ENCODE measurements around the gene GRIFIN. TPM values are rescaled to one million over a fixed set of nuclear protein-coding genes. Genes with fewer than 3 reads are reported as not detected.

GRIFIN gene
- total RNA-seq, 2 donors from 2014 or later = not detected

DNA sequence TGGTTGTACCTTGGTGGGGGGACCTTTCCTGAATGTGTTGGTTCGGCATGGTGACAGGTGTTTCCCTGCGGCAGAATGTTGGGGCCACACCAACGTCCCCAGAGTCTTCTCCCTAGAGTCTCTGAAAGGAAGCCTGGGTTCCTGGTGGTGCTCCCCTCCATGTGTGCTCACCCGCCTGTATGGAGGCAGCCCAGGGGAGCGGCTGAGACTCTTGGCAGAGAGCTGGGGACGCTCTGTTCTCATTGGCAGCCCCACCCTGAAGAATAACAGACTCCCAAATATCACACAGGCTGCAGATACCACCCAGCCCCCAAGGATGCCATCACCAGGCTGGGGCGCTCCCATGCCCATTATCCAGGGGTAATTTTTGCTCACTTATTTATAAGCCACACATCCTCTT lies 38.0 kb downstream of the GRIFIN start:
- TF ChIP-seq, protein P1, sequence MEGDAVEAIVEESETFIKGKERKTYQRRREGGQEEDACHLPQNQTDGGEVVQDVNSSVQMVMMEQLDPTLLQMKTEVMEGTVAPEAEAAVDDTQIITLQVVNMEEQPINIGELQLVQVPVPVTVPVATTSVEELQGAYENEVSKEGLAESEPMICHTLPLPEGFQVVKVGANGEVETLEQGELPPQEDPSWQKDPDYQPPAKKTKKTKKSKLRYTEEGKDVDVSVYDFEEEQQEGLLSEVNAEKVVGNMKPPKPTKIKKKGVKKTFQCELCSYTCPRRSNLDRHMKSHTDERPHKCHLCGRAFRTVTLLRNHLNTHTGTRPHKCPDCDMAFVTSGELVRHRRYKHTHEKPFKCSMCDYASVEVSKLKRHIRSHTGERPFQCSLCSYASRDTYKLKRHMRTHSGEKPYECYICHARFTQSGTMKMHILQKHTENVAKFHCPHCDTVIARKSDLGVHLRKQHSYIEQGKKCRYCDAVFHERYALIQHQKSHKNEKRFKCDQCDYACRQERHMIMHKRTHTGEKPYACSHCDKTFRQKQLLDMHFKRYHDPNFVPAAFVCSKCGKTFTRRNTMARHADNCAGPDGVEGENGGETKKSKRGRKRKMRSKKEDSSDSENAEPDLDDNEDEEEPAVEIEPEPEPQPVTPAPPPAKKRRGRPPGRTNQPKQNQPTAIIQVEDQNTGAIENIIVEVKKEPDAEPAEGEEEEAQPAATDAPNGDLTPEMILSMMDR (IDR thresholded peaks at IDR 0.05) = no peak
- H3K27me3 ChIP-seq = no peaks in the 10 kb centered on the region
- no peak overlapping the region for H3K4me3 ChIP-seq
- H3K9me3 ChIP-seq = no peaks in the 10 kb centered on the region
- no peak overlapping the region for H3K27ac ChIP-seq
- no peak for DNase-seq
- H3K36me3 ChIP-seq = no peaks in the 10 kb centered on the region
- intact Hi-C loops (cut with DNase I) = no loop called here
- peak overlapping the region in 1 of 2 donors; percentile 38 for H3K9ac ChIP-seq (ENCODE audit: low read depth in 2 of 2, low read length in 2 of 2)
- H3K4me1 ChIP-seq = no peaks in the 10 kb centered on the region

DNA sequence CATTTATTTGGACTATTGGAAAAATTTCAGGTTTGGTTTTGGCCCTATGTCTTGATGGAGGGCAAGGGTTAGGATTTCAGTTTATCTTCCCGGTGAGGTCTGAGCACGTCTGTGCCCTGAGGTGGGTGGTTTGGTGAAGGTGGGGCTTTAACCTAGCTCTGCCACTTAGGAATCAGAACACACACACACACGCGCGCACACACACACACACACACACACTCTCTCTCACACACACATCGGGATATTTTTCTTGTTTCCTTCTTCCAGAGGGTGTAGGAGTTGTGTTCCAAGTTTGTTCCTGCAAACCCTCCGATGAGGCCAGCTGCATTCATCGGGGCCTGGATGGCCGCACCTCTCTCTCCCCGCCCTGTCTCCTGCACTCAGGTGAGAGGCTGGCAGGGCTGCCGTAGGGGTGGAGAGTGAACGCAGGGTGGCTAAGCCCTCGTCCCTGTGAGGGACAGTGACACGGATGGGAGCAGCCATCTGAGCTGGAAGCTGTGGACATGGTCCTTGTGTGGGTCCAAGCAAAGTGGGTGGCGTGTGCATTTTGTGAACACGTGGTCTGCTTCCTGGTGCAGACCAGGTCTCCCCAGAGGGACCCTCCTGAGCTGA lies 38.6 kb downstream of the GRIFIN start:
- intact Hi-C loops (cut with DNase I) = no loop called here
- H3K27ac ChIP-seq = no peak overlapping the region
- TF ChIP-seq, protein P1 (IDR thresholded peaks at IDR 0.05) = no peak
- no peaks in the 10 kb centered on the region for H3K27me3 ChIP-seq
- H3K4me1 ChIP-seq = no peaks in the 10 kb centered on the region
- no peak for DNase-seq
- H3K9ac ChIP-seq (ENCODE audit: low read depth in 2 of 2, low read length in 2 of 2) = peak overlapping the region in 1 of 2 donors; percentile 38
- no peaks in the 10 kb centered on the region for H3K9me3 ChIP-seq
- H3K4me3 ChIP-seq = no peak overlapping the region
- no peaks in the 10 kb centered on the region for H3K36me3 ChIP-seq

DNA sequence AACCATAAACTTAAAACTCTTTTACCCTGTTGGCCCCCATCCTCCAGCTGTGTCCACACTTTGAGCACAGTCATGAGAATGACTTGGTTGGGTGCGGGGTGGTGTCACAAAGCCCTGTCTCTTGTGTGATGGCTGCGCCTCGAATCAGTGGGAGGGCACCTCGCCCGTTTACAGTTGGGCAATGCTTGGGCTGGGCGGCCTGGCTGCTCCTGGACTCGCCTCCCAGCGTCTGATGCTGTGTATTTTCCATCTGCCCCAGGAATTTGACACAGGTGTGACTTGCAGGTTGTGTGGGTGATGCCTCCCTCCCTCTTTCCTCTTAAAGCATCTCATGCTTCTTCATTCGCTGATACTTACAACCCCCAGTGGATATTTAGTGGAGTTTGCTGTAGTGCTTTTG lies 39.1 kb downstream of the GRIFIN start:
- Histone ChIP-seq H3K4me1 (no peaks in the 10 kb centered on the region), H3K27ac (no peak overlapping the region), H3K9me3 (no peaks in the 10 kb centered on the region), H3K36me3 (no peaks in the 10 kb centered on the region), H3K27me3 (no peaks in the 10 kb centered on the region), H3K4me3 (no peak overlapping the region), H3K9ac (ENCODE audit: low read depth in 2 of 2, low read length in 2 of 2) (no peak overlapping the region)
- intact Hi-C loops (cut with DNase I) = no loop called here
- TF ChIP-seq, protein P1 (IDR thresholded peaks at IDR 0.05) = no peak
- DNase-seq = no peak

DNA sequence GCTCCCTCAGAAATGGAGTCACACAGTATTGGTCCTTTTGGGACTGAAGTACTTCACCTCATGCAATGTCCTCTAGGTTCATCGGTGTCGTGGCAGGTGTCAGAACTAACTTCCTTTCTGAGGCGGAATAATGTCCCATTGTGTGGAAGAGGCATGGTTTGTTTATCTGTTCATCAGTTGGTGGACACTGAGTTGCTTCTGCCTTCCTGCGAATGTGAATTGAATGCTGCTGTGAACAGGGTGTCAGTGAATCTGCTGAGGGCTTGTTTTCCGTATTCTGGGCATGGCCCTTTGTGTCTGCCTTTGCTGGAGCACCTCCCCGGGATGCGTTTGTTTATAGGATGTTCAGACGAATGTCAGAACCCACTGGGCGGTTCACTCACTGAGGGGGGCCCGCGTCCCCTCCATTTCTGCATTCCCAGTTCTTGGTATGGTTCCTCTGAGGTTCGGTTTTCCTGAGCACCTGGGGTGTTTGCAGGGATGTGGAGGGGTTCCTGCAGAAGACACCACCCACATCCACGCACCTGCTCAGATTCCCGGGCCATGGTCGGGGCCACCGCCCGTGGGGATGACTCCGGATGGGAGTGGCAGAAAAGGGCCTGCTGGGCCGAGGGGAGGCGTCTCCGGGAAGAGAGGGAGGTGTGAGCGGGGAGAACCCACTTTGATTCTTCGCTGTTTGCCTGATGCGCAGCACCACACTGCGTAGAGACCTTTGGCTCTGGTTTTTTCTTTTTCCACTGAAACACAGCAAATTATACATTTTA lies 39.7 kb downstream of the GRIFIN start:
- Histone ChIP-seq H3K27ac (no peak overlapping the region), H3K9me3 (no peaks in the 10 kb centered on the region), H3K27me3 (no peaks in the 10 kb centered on the region), H3K36me3 (no peaks in the 10 kb centered on the region), H3K9ac (ENCODE audit: low read depth in 2 of 2, low read length in 2 of 2) (no peak overlapping the region), H3K4me3 (no peak overlapping the region), H3K4me1 (no peaks in the 10 kb centered on the region)
- intact Hi-C loops (cut with DNase I) = no loop called here
- TF ChIP-seq, protein P1 (IDR thresholded peaks at IDR 0.05) = no peak
- no peak for DNase-seq

DNA sequence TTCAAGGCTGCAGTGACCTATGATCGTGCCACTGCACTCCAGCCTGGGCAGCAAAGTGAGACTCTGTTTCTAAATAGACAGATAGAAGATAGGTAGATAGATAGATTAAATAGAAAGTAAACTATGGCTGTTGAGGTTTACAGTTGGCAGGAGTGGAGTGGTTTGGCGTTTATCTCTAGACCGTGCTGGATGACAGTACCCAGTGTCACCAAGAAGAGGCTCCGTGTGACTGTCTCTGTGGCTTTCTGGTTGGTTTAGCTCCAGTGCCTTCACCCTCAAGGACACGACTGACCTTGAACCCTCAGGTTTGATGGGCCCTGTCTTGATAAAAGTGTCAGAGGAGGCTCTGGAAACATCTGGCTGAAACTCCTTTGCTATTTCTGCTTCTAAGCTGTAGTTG lies 41.1 kb downstream of the GRIFIN start:
- H3K4me1 ChIP-seq = no peaks in the 10 kb centered on the region
- intact Hi-C loops (cut with DNase I) = no loop called here
- TF ChIP-seq, protein P1 (IDR thresholded peaks at IDR 0.05) = no peak
- no peaks in the 10 kb centered on the region for H3K9me3 ChIP-seq
- no peak overlapping the region for H3K9ac ChIP-seq (ENCODE audit: low read depth in 2 of 2, low read length in 2 of 2)
- no peak for DNase-seq
- no peaks in the 10 kb centered on the region for H3K27me3 ChIP-seq
- H3K36me3 ChIP-seq = no peaks in the 10 kb centered on the region
- no peak overlapping the region for H3K4me3 ChIP-seq
- no peak overlapping the region for H3K27ac ChIP-seq

Data from colonic mucosa (tissue), 4 donors.